Measurements from ENCODE around the gene ARFGEF2.

DNA sequence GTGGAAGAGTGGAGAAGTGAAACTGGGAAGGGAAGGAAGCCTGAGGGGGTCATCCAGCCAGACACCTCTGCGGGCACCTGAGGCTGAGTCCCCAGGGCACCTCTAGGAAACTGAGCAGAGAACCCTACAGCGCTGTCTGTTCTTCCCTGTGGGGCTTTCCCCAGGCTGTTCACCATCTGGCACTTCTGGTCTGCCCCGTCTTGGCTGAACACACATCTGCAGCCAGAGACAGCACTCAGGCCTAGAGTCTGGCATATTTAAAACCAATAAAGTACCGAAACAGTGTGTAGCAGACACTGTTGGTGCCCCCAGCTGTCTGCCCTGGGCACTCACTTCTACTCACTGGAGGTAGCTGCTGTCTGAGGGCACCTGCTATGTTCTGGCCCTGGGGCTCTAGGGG lies 9.4 kb upstream of the ARFGEF2 start:
- TF ChIP-seq ZNF232 (CRISPR knock-in tag; IDR thresholded peaks at IDR 0.05) (no peak), E2F5 (CRISPR knock-in tag; IDR thresholded peaks at IDR 0.05) (no peak), CTCF (IDR thresholded peaks at IDR 0.05) (no peak), NFE2L1 (CRISPR knock-in tag; IDR thresholded peaks at IDR 0.05) (no peak), CBFB (CRISPR knock-in tag; IDR thresholded peaks at IDR 0.05; ENCODE audit: low read depth) (no peak), ZNF138 (CRISPR knock-in tag; conservative IDR thresholded peaks at IDR 0.05) (no peak), JUN (CRISPR knock-in tag; IDR thresholded peaks at IDR 0.05) (no peak), MAX (CRISPR knock-in tag; IDR thresholded peaks at IDR 0.05) (no peak), AFF4 (CRISPR knock-in tag; IDR thresholded peaks at IDR 0.05; ENCODE audit: borderline replicate concordance) (no peak), NR3C1 (CRISPR knock-in tag; conservative IDR thresholded peaks at IDR 0.05; ENCODE audit: low read depth) (no peak)
- TF ChIP-seq, protein P1, sequence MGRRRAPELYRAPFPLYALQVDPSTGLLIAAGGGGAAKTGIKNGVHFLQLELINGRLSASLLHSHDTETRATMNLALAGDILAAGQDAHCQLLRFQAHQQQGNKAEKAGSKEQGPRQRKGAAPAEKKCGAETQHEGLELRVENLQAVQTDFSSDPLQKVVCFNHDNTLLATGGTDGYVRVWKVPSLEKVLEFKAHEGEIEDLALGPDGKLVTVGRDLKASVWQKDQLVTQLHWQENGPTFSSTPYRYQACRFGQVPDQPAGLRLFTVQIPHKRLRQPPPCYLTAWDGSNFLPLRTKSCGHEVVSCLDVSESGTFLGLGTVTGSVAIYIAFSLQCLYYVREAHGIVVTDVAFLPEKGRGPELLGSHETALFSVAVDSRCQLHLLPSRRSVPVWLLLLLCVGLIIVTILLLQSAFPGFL (CRISPR knock-in tag; IDR thresholded peaks at IDR 0.05; ENCODE audit: borderline replicate concordance) = no peak

Measured in WTC11 (cell line).